Renal cortical epithelial cell (primary cell): ENCODE results near the gene DNAJC11. TPM values are rescaled to one million over a fixed set of nuclear protein-coding genes. Genes with fewer than 3 reads are reported as not detected.
"Not testable (repeated sequence)": the region's sequence is repeated elsewhere in the genome, so short reads cannot be mapped to it uniquely, and the experiment has no call there.

Experiments
- DNase-seq: peaks from one replicate; pipeline ENCODE4 v3.0.0-alpha.2; 2011; ENCODE audit warnings: low read depth
- total RNA-seq: library from RNA; depleted of rRNA; stranded (reverse); fragments of >200 nt; gene quantifications from 2 replicates; pipeline ENCODE4 v1.2.3, GENCODE V29; 2014

DNAJC11 gene
- total RNA-seq, 1 donor from 2014 or later, result 99.0 TPM

GRCh38 chr1:6652986-6653385 lies 48.6 kb downstream of the DNAJC11 start:
- DNase-seq, result peak; percentile 27

- peak; percentile 23 for DNase-seq
These were observed 49.7 kb downstream of the DNAJC11 start for GRCh38 chr1:6651909-6652308.

- no peak for DNase-seq
These were observed 53.1 kb downstream of the DNAJC11 start for GRCh38 chr1:6648556-6648955.

- peak; percentile 57 for DNase-seq
These were observed 55.0 kb downstream of the DNAJC11 start for GRCh38 chr1:6646499-6647148.

- DNase-seq, result no peak
These were observed 56.6 kb downstream of the DNAJC11 start for GRCh38 chr1:6645018-6645417.

- not testable (repeated sequence) for DNase-seq
These were observed 60.7 kb downstream of the DNAJC11 start for GRCh38 chr1:6640867-6641266.

- no peak for DNase-seq
These were observed 63.4 kb downstream of the DNAJC11 start for GRCh38 chr1:6638226-6638625.

- DNase-seq, result no peak
These were observed 63.8 kb downstream of the DNAJC11 start for GRCh38 chr1:6637770-6638169.

- not testable (repeated sequence) for DNase-seq
These were observed 64.8 kb downstream of the DNAJC11 start for GRCh38 chr1:6636778-6637177.

GRCh38 chr1:6635910-6636760 lies 65.5 kb downstream of the DNAJC11 start:
- DNase-seq, result no peak

GRCh38 chr1:6635161-6635909 lies 66.3 kb downstream of the DNAJC11 start:
- DNase-seq, result no peak

GRCh38 chr1:6634371-6635052 lies 67.1 kb downstream of the DNAJC11 start:
- no peak for DNase-seq

- DNase-seq, result no peak
These were observed 68.8 kb downstream of the DNAJC11 start for GRCh38 chr1:6632588-6633514.

- no peak for DNase-seq
These were observed 70.6 kb downstream of the DNAJC11 start for GRCh38 chr1:6631058-6631457.

GRCh38 chr1:6630027-6630426 lies 71.6 kb downstream of the DNAJC11 start:
- DNase-seq, result no peak

- DNase-seq, result no peak
These were observed 72.6 kb downstream of the DNAJC11 start for GRCh38 chr1:6628971-6629479.

GRCh38 chr1:6627841-6628545 lies 73.6 kb downstream of the DNAJC11 start:
- no peak for DNase-seq

- DNase-seq, result no peak
These were observed 74.6 kb downstream of the DNAJC11 start for GRCh38 chr1:6627031-6627430.

GRCh38 chr1:6625584-6626149 lies 75.9 kb downstream of the DNAJC11 start:
- DNase-seq, result peak; percentile 31
